ENCODE measurements around the gene ENSA.
"Not testable (repeated sequence)": the region's sequence is repeated elsewhere in the genome, so short reads cannot be mapped to it uniquely, and the experiment has no call there.

Gene ENSA

GRCh38 chr1:150604226-150604588 lies 25.2 kb downstream of the ENSA start:
- H3K4me3 ChIP-seq (ENCODE audit: low read depth in 1 of 2, low read length in 1 of 2): no peak overlapping the region
- peaks cover 11% of the 10 kb centered on the region for H3K36me3 ChIP-seq
- H3K4me1 ChIP-seq (ENCODE audit: control insufficient read depth in 1 of 2, insufficient read depth in 1 of 2, low read depth in 1 of 2, low read length in 1 of 2): peaks cover 45 to 46% of the 10 kb centered on the region in 2 experiments
- no peaks in the 10 kb centered on the region for H3K9me3 ChIP-seq
- TF ChIP-seq CTCF (IDR thresholded peaks at IDR 0.05): no peak
- H3K27ac ChIP-seq: peak overlapping the region; percentile 80
- H3K27me3 ChIP-seq: no peaks in the 10 kb centered on the region

- Histone ChIP-seq H3K9me3 (no peaks in the 10 kb centered on the region), H3K4me1 (ENCODE audit: control insufficient read depth in 1 of 2, insufficient read depth in 1 of 2, low read depth in 1 of 2, low read length in 1 of 2) (peaks cover 40 to 42% of the 10 kb centered on the region in 2 experiments), H3K4me3 (ENCODE audit: low read depth in 1 of 2, low read length in 1 of 2) (no peak overlapping the region), H3K27me3 (no peaks in the 10 kb centered on the region), H3K36me3 (peaks cover 11% of the 10 kb centered on the region), H3K27ac (peak overlapping the region; percentile 80)
- no peak for TF ChIP-seq CTCF (IDR thresholded peaks at IDR 0.05)
These were observed 25.7 kb downstream of the ENSA start for GRCh38 chr1:150603711-150604110.

- not testable (repeated sequence) for H3K4me3 ChIP-seq (ENCODE audit: low read depth in 1 of 2, low read length in 1 of 2); H3K27ac ChIP-seq; H3K27me3 ChIP-seq; H3K9me3 ChIP-seq
- Histone ChIP-seq H3K4me1 (ENCODE audit: control insufficient read depth in 1 of 2, insufficient read depth in 1 of 2, low read depth in 1 of 2, low read length in 1 of 2) (peaks cover 30 to 36% of the 10 kb centered on the region in 2 experiments), H3K36me3 (peaks cover 11% of the 10 kb centered on the region)
These were observed 27.0 kb downstream of the ENSA start for GRCh38 chr1:150602372-150602771.

GRCh38 chr1:150601540-150601939 lies 27.9 kb downstream of the ENSA start:
- peak overlapping the region; percentile 46 for H3K27ac ChIP-seq
- H3K27me3 ChIP-seq: no peaks in the 10 kb centered on the region
- no peak for TF ChIP-seq CTCF (IDR thresholded peaks at IDR 0.05)
- H3K9me3 ChIP-seq: no peaks in the 10 kb centered on the region
- H3K36me3 ChIP-seq: peaks cover 11% of the 10 kb centered on the region
- H3K4me1 ChIP-seq (ENCODE audit: control insufficient read depth in 1 of 2, insufficient read depth in 1 of 2, low read depth in 1 of 2, low read length in 1 of 2): peaks cover 31 to 36% of the 10 kb centered on the region in 2 experiments
- no peak overlapping the region for H3K4me3 ChIP-seq (ENCODE audit: low read depth in 1 of 2, low read length in 1 of 2)

GRCh38 chr1:150598346-150598745 lies 31.1 kb downstream of the ENSA start:
- peaks cover 27 to 29% of the 10 kb centered on the region in 2 experiments for H3K4me1 ChIP-seq (ENCODE audit: control insufficient read depth in 1 of 2, insufficient read depth in 1 of 2, low read depth in 1 of 2, low read length in 1 of 2)
- H3K4me3 ChIP-seq (ENCODE audit: low read depth in 1 of 2, low read length in 1 of 2); H3K27me3 ChIP-seq; H3K27ac ChIP-seq; H3K9me3 ChIP-seq: not testable (repeated sequence)
- H3K36me3 ChIP-seq: peaks cover 11% of the 10 kb centered on the region

GRCh38 chr1:150596976-150597375 lies 32.4 kb downstream of the ENSA start:
- no peak overlapping the region for H3K4me3 ChIP-seq (ENCODE audit: low read depth in 1 of 2, low read length in 1 of 2)
- peak overlapping the region; percentile 69 for H3K27ac ChIP-seq
- H3K27me3 ChIP-seq: no peaks in the 10 kb centered on the region
- peaks cover 11% of the 10 kb centered on the region for H3K36me3 ChIP-seq
- peaks cover 39 to 40% of the 10 kb centered on the region in 2 experiments for H3K4me1 ChIP-seq (ENCODE audit: control insufficient read depth in 1 of 2, insufficient read depth in 1 of 2, low read depth in 1 of 2, low read length in 1 of 2)
- no peak for TF ChIP-seq CTCF (IDR thresholded peaks at IDR 0.05)
- H3K9me3 ChIP-seq: no peaks in the 10 kb centered on the region
